HG02571 (cell line): Measurements from ENCODE around the gene LRRC47.
"Not testable (repeated sequence)": the region's sequence is repeated elsewhere in the genome, so short reads cannot be mapped to it uniquely, and the experiment has no call there.

ENCODE experiments used
- ATAC-seq: cut with Tn5 transposase; IDR thresholded peaks from one replicate; pipeline ENCODE4 v1.9.1; 2021; ENCODE audit warnings: mild to moderate bottlenecking, moderate library complexity; ENCODE audit not compliant: unreplicated experiment

Gene LRRC47

DNA sequence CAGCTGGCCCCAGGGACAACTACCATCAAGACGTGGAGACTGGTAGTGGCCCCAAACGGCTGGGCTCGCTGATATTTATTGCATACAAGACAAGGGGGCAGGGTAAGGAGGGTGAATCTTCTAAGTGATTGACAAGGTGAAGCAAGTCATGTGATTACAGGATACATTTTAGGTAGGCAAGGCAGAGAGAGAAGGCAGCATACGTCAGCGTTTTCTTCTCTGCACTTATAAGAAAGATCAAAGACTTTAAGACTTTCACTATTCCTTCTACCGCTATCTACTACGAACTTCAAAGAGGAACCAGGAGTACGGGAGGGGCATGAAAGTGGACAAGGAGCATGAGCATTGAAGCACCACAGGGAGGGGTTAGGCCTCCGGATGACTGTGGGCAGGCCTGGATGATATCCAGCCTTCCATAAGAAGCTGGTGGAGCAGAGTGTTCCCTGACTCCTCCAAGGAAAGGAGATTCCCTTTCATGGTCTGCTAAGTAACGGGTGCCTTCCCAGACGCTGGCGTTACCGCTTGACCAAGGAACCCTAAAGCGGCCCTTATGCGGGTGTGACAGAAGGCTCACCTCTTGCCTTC is 47.9 kb downstream of the LRRC47 start:
- not testable (repeated sequence) for ATAC-seq

DNA sequence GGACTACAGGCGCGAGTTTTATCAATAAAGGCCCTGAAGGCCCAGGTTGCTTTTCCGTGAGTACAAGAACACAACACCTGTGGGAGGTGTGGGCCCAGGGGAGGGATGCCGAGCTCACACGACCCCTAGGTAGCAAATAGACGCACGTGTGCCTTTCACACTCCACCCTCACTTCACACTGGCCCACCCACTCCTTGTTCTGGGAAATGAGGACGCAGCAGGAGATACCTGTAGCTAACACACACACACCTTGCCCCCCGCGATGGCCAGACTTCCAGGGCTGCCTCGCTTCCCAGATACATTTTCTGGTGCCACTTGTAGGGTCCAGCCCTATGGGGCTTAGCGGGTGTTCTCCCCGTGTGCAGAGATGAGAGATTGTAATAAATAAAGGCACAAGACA is 48.4 kb downstream of the LRRC47 start:
- no peak for ATAC-seq

DNA sequence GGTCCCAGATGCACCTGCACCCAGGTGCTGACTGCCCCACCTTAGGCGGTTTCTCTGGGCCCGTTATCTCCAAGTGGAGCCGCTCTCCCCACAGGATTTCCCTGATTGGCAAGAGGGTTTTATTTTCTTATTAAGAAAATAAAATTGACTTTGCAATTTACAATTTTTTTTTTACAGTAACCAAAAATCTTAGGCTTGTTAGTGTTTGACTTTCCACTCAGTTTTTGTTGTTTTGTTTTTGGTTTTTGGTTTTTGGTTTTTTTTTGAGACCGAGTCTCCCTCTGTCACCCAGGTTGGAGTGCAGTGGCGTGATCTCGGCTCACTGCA is 48.8 kb downstream of the LRRC47 start:
- ATAC-seq: no peak

DNA sequence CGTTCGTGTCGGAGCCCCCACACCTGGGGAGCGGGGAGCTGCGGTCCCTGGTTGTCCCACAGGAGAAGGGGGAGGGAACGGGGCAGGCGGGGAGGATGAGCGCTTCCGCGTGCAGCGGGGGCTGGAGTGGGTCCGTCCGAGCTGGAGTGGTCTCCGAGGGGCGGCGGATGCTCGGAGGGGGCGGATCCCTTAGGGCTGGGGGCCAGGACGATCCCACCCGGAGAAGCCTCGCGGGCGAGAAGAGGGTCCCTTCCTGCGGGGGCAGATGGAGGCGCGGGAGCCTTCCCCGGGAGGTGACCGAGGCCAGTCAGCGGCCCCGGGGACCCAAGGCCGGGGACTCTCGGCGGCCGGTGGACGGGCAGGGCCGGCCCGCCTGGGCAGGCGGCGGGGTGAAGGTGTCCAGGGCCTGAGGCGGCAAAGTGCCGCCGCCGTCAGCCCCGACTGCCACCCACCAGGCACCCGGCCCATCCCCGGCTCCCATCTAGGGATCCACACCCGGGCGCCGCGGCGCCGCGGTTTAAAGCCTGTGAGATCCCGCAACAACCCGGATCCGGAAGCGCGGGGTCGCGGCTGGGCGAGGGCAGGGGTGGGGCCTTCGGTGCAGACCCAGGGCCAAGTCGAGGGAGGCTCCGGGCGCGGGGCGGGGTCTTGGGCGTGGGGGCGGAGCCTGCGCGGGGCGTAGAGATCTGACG is 49.3 kb downstream of the LRRC47 start:
- no peak for ATAC-seq

DNA sequence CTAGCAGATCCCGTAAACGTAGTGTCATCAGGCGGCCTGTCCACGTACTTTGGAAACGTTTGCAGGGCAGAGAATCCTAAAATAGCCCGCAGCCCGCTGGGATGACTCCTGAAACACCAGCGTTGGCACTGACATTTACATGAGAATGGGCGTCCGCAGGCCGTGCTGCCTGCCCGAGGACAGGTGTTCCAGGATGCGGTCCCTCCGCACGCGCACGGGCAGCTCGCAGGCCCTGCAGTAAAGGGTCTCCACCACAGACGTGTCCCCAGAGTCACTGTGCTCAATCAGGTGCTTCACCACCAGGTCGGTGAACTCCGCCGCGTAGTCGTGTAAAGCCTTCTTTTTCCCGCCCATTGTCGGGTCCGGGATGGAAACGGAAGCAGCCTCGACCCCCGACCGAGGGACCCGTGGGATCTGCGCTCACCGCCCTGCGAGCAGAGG is 49.9 kb downstream of the LRRC47 start:
- no peak for ATAC-seq

DNA sequence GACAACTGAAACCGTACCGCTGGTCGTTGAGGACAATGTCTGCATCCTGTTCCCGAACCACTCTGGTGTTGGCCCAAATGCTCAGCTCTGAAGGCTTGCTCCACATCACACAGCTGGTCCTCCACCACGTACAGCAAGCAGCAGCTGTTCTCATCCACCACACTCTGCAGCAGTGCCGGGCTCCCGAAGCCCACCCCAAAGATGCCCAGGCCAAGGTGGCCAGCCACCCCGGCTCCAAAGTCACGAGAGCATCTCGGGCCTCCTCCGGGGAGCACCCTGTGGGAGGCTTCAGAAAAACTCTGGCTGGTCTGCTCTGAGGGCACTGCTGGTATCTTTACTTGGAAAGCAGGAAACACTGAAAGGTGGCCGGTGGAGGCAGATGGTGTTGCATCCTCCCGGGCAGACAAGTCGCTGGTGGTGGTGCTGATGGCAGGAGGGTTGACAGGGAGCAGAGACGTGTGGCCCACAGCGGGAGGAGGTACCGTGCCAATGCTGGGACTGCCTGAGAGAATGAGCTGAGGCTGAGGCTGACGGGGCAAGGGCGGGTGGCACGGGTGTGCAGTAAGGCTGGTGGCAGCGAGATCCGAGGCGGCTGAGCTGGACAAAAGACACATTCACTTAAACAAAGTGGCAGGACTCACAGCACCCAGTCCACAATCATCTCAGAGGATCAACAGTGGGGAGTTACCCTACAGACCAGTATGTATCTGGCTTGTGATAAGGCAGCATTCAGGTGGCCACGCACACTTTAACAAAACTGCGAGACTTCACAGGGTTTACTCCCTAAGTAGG is 50.5 kb downstream of the LRRC47 start:
- no peak for ATAC-seq

DNA sequence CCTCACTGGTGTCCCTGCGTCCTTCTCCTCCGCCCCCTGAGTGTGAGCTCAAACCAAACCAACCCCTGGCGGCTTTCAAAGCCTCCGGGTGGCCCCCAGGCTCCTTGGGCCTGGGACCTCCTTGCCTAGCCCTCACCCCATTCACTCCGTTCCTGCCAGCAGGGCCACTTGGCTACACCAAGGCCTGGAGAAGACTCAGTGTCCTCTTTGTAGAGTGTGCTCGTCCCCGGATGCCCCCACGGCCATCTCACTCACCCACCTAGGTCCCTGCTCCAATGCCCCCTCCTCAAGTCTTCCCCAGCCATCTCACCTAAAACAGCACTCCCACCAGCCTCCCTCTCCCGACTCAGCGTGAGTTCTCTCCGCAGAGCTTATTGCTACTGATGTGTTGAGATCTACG is 51.2 kb downstream of the LRRC47 start:
- no peak for ATAC-seq

DNA sequence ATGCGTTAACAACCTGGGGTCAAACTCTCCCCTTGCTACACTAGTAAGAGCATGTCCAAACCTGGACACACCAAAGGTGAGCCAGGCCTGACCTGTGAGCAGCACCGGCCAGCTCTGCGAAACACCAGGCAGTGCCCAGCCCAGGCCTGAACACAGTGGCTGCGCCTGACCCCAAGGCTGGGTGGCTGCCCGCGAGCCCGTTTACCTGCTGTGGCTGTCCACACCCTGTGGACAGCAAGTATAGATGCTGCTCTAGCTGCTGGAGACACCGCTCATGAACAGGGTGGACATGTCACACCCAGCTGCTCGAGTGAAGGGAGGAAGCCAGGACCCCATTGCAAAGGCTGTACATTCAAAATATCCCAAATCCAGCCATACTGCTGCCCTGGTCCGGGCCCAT is 51.7 kb downstream of the LRRC47 start:
- ATAC-seq: no peak

DNA sequence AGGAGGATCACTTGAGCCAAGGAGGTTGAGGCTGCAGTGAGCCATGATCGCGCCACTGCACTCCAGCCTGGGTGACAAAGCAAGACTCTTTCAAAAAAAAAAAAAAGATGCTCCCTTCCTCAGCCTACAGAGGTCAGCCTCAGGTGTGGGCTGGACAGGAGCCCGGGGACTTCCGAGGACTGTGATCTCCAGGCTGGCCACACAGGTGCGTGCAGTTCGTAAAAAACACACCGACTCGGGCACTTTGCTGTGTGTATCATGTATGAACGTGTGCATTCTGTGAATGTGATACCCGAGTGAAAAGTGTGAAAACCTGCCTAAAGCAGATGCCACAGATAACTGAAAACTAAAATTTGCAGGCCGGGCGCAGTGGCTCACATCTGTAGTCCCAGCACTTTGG is 52.5 kb downstream of the LRRC47 start:
- no peak for ATAC-seq

DNA sequence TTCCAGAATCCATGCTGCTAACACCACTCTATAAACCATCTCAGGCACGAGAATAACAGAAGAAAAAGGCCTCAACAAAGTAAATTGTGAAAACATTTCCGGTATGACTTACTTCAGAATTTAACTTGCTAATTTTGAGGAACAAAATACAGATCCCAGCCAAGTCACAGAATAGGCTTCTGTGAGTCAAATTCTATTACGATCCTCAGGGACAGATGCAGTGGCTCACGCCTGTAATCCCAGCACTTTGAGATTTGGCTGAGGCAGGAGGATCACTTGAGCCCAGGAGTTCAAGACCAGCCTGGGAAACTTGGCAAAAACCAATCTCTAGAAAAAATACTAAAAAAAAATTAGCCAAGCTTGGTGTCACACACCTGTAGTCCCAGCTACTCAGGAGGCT is 52.9 kb downstream of the LRRC47 start:
- no peak for ATAC-seq

DNA sequence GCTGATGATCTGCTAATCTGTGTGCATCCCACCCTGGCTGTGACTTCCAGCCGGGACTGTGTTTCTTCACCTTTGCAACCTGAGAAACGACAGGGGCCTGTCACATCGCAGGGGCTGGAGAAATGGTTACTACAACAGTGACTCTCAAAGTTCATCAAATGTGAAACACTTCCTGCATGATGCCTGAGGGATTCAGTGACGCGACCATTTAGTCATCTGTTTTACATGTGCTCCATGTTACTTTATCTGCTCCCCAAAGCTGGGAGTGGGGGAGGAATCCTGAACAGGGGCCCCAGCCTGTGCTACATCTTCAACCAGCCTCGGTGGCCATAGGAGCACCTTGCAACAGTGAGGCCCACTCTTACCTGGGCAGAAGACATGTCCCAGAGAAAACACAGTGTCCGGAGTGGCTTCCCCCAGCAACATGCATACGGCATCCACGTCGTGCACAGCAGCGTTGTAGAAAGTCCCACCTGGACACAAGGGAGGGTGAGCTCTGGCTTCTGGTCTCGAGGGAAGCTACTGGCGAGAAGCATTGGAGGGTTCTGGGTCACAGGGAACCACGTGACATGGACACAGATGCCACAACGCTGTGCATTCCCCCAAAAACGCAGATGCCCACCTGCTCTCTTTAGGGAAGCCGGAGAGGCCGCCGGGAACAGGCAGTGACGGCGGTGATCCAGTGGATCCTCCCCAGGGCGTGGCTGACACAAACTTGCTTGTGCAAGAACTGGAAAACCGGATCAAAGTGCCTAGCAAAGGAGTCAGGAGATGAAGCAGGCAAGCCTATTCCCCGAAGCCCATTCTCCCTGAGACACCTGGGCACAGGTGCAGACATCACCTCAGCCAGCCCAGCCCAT is 53.6 kb downstream of the LRRC47 start:
- no peak for ATAC-seq

DNA sequence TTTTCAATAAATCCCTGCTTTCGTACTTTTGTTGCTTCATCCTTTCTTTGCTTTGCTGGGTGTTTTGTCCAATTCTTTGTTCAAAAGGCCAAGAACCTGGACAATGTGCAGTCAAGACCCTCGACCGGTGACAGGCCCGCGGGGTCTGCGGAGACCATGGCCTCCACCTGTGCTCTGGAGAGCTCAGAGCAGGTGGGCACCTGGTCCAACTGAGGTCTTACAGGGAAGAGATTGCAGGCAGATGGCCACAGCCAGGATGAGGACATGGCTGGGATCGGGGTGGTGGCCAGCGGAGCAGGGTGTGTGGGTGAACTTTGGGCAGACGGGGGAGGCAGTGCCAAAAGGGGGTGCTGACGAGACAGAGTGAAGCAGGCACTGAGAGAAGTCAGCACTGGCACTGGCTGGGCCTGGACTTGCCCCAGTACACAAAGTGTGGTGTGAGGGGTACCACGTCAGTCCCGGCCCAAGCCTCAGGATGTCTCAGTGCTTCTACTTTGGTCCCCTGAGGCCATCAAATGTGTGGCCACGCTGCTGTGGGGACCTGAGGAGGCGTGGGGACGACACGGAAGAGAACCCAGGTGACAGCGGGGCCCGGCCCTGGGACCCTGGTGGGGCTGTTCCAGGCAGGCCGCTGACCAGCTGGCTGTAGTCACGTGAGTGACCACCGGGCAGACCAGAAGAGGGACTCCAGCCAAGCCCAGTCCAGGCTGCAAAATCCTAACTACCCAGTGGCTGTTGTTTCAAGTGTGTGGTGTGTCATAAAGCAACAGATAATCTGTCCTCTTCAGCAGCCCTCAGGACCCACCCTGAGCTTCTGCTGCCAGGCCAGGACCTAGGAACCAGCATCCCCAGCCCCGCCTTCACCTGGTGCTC is 54.5 kb downstream of the LRRC47 start:
- no peak for ATAC-seq

DNA sequence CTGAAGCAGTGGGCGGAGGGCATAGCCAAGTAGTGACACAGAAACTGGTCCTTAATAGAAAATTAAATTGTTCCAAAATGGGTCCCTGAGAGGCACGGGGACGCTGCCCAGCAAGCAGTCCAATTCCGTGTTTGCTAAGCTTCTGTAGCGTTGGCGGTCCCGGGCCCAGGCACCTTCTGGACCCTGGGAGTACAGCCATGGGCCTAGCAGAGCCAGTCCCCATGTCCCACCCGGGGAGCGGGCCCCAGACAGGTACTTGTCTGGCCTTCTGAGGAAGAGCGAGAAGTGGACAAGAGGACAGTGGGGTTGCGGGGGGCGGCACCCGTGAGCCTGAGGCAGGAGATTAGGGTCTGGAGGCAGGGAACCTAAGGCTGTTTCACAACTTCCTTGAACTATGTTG is 55.5 kb downstream of the LRRC47 start:
- ATAC-seq: no peak

DNA sequence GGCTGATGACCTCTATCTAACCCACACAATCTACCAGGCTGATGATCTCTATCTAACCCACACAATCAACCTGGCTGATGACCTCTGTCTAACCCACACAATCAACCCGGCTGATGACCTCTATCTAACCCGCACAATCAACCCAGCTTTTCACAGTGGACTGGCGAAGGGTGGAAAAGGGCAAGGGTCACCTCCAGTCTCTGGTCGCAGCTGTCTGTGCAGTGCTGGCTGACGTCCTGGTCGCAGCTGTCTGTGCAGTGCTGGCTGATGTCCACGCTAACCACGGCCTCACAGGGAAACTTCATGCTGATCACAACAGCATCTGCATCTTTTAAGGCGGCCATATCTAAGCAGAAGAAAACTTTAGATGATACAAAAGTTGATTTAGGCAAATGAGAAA is 56.3 kb downstream of the LRRC47 start:
- ATAC-seq: no peak

DNA sequence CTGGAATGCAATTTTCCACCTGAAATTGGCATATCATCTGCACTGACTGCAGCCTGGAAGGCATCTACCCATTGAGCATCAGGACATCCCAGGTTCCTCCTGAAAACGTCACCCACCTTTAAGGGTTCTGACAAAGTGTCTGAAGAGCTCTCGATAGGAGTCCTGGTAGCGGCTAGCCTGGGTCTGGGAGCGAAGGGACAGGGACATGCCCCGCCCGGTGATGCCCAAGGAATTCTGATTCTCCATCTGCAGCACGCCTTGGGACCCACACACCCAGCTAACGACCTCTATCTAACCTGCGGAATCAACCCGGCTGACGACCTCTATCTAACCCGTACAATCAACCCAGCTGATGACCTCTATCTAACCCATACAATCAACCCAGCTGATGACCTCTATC is 57.4 kb downstream of the LRRC47 start:
- ATAC-seq: no peak

DNA sequence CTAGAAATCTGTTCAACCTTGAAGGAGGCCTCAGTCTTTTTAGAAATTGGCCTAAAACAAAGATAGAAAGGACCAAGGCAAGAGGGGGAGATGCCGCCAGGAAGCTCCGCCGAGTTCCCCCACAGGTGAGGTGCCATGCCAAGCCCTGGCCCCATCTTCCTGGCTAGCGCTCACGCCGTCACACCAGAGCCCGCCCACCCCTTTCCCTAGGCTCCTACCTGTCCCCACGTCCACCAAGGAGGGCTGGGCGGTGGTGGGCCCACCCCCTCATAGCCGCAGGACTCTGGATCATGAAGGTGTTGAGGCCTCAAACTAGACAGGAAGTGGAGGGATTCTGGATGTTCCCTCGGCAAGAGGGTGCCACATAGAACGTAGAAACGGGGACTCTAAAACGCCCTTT is 59.6 kb downstream of the LRRC47 start:
- ATAC-seq: no peak

DNA sequence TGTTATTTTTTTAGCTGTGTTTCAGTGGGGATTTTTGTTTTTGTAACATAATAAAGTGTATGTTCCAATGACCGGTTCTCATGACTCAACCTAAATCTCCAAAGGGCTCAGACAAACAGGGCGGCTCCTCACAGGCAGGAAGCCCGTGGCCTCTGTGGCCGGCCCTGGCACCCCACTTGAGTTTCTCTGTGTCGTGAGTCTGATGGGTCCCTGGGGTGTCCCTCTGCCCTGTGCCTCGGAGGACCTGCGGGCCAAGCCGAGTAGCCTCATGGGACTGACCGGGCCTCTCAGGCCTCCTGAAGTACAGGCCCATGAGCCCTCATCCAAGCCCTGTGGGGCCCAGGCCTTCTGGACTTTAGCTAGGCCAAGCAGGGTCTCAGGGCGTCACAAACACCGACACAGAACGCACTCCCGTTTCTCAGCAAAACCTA is 60.2 kb downstream of the LRRC47 start:
- ATAC-seq: no peak

DNA sequence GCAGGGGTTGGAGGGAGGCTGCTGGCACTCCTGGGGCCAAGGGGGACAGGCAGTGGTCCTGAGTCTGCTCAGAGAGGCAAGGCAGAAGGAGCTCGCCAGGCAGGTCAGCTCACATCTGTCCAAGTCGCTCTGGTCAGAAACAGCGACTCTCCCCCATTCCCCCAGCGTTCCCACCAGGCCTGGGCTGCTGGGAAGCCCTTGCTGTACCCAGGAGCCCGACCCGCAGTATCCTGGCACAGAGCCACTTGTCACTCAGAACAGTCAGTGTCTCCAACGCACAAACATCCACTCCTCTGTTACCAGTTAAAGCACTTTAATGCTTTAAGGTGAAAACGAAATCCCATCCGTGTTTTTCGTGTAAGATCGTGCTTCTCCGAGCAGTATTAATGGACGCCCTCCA is 60.6 kb downstream of the LRRC47 start:
- no peak for ATAC-seq

DNA sequence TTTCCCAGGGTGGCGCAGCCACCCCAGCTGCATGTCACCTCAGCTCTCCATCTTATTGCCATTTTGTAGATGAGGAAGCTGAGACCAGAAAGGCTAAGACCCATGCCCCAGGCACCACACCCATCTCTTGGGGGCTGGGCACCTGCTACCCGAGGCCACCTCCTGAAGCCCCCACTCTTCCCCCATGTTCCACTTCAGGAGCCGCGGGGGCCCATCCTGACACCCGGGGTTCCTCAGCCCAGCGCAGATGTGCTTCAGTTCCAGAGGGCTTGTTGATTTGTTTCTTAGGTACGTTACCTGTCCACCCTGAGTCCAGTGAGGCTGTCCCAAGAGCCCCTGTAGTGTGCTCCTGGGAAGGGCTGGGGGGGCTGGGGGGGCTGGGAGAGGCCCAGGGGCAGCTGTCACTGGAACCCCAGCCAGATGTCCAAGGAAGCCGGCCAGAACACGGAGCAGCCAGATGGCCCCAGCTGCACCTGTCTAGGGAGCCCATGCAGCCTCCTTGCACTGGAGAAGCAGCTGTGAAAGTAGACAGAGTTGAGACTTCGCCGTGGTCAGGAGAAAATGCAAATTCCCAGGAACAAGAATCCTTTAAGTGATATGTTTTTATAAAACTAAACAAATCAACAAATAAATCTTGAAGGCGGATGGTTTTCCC is 61.1 kb downstream of the LRRC47 start:
- ATAC-seq: no peak

DNA sequence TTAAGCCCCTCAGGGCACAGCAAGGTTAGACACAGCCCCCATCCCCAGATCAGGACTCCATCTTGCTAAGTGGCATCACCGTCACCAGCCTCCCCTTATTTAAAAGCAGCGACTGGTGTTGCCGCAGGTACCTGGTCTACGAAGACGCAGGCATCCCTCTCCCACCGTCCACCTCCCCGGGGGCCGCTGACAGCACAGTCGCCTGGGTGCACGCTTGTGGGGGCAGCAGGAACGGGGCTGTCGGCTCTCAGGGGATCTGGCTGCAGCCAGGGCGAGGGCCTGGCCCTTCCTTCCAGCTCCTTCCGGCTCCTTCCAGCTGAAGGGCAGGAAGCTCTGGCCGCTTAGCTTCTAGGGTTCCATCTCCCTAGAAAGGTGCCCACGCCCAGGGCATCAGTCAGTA is 61.7 kb downstream of the LRRC47 start:
- ATAC-seq: no peak
